ENCODE measurements around the gene GOLPH3.
"Not testable (repeated sequence)": the region's sequence is repeated elsewhere in the genome, so short reads cannot be mapped to it uniquely, and the experiment has no call there.

Gene GOLPH3

DNA sequence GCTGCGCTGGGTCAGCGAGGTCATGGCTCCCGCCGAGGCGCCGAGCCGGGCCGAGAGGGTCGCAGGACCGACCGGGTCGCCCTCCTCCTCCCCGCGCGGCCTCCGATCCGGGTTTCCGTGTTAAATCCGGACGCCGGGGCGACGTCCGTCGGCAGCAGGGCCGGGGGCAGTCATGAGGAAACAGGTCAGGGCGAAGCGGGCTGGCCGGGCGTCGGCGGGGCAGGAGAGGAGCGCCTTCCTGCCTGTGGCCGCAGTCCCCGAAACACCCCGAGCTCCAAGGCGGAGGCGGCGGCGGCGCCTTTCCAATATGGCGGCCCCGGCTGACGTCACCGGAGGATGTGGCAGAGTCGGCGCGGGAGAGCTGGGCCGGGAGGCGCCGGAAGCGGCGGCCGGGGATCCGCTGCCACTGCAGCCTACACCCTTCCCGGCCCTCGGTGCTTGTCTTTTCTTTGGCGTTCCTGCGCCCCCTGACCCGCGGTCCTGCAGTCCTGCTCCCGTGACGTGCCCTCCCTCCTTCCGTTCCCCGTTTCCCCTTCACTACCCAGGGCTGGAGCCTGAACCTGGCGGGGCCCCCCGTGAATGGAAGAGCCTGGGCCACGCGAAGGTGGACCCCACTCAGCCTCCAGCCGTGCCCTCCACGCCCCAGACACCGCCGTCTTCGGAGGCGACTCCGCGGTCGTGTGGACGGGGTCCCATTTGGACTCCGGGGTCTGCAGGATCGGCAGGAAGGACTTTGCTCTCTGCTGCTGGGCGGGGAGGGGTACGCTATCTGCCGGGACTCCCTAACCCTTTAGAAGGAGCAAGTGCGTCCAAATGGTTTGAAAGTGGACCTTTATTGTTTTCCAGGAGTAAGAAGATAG is at the start of gene GOLPH3:
GOLPH3 (minus strand) TSS at position 309 of the 860 bp plus-strand sequence; CDS start at position 24, 285 bp downstream.
- peak within 1 kb of the TSS; percentile 64 for H3K4me3 ChIP-seq (replicated peaks; ENCODE audit: low read depth, low read length)
- TF ChIP-seq CTCF (IDR thresholded peaks at IDR 0.05; ENCODE audit: low read depth, low read length, missing control alignments), result no peak
- no peak for DNase-seq (ENCODE audit: extremely low read depth, low read depth)

- H3K4me3 ChIP-seq (replicated peaks; ENCODE audit: low read depth, low read length), result no peak overlapping the region
- DNase-seq (ENCODE audit: extremely low read depth, low read depth), result no peak
- no peak for TF ChIP-seq CTCF (IDR thresholded peaks at IDR 0.05; ENCODE audit: low read depth, low read length, missing control alignments)
Measured at GRCh38 chr5:32222723-32223470, 48.8 kb upstream of the GOLPH3 start.

GRCh38 chr5:32217886-32218396 is 43.8 kb upstream of the GOLPH3 start:
- no peak for TF ChIP-seq CTCF (IDR thresholded peaks at IDR 0.05; ENCODE audit: low read depth, low read length, missing control alignments)
- no peak for DNase-seq (ENCODE audit: extremely low read depth, low read depth)
- no peak overlapping the region for H3K4me3 ChIP-seq (replicated peaks; ENCODE audit: low read depth, low read length)

GRCh38 chr5:32214344-32214743 is 40.2 kb upstream of the GOLPH3 start:
- H3K4me3 ChIP-seq (replicated peaks; ENCODE audit: low read depth, low read length), result not testable (repeated sequence)

DNA sequence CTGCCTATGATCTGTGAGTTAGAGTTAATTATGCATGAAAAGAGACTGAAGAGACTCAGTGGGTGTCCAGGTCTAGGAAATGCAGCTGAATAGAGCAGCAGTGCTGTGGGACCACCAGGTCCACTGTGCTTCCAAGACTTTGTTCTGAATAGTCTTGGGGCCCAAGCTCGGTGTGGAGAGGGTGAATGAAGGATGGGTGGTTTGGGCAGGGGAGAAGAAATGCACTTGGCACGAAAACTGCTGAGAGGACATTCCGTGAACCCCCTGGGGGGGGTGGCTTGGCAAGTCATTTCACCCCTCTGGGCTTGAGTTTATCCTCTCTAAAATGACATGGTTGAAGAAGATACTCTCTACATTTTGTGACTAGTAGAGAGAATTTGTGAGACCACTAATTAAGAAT is 36.0 kb upstream of the GOLPH3 start:
- no peak overlapping the region for H3K4me3 ChIP-seq (replicated peaks; ENCODE audit: low read depth, low read length)
- no peak for DNase-seq (ENCODE audit: extremely low read depth, low read depth)
- no peak for TF ChIP-seq CTCF (IDR thresholded peaks at IDR 0.05; ENCODE audit: low read depth, low read length, missing control alignments)

More at GRCh38 chr5:32214344-32214743, 40.2 kb upstream of the GOLPH3 start:
- DNase-seq (ENCODE audit: extremely low read depth, low read depth), result not testable (repeated sequence)

GRCh38 chr5:32208837-32209236 is 34.7 kb upstream of the GOLPH3 start:
- not testable (repeated sequence) for H3K4me3 ChIP-seq (replicated peaks; ENCODE audit: low read depth, low read length); DNase-seq (ENCODE audit: extremely low read depth, low read depth)

GRCh38 chr5:32207355-32207634 is 33.2 kb upstream of the GOLPH3 start:
- no peak for TF ChIP-seq CTCF (IDR thresholded peaks at IDR 0.05; ENCODE audit: low read depth, low read length, missing control alignments)
- no peak overlapping the region for H3K4me3 ChIP-seq (replicated peaks; ENCODE audit: low read depth, low read length)
- no peak for DNase-seq (ENCODE audit: extremely low read depth, low read depth)

Measured in HFF-Myc (cell line).